Measurements from ENCODE around the gene UXT. TPM values are rescaled to one million over a fixed set of nuclear protein-coding genes. Genes with fewer than 3 reads are reported as not detected.

Gene UXT
- total RNA-seq, 5 donors from 2014 or later (not counting 1 experiment from before 2014, with no cell fraction given) = 155 to 186 (median 178) TPM

DNA sequence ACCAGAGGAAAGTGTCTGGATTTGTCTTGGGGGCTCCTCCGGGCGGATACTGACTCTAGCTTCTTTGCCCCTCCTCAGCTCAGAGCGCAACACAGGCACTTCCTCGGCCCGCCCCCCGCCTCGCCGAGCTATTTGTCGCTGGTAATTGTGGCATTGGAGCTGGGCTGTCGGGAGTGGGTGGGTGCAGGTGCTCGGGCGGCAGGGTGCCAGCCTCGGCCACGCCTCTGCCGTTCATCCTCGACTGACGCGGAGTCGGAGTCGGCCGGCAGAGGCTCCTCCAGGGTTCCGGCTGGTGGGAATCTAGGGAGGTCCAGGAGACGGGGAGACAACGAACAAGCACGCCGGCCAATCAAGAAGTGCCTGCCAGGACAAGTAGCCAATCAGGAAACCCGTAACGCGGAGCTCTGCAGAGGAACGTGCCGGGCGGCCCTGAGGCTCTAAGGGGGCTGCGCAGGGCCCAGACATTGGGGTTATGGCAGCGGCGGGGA, 35.4 kb downstream of the UXT start:
- H3K4me3 Mint-ChIP-seq = peak overlapping the region; percentile 81 to 83 (median 82)
- peak; percentile 58 to 79 (median 62) for ATAC-seq (replicated peaks in 1 of 4)

GRCh38 chrX:47621851-47622250, 37.1 kb downstream of the UXT start:
- no CpG with 5 or more reads among the region's 6 CpGs for WGBS (ENCODE audit: insufficient coverage)
- Mint-ChIP-seq H3K4me3 (no peak overlapping the region), H3K27ac (no peak overlapping the region)

More for the DNA sequence above, 35.4 kb downstream of the UXT start:
- no peaks in the 10 kb centered on the region for H3K9me3 Mint-ChIP-seq
- peak overlapping the region in 1 of 2 donors; percentile 47 for H3K4me3 ChIP-seq (ENCODE audit: control insufficient read depth in 1 of 2, extremely low read depth in 1 of 2, low read length in 1 of 2)
- H3K27me3 ChIP-seq (replicated peaks in 1 of 2; ENCODE audit: control insufficient read depth in 2 of 2, extremely low read depth in 1 of 2, insufficient read depth in 2 of 2, low read length in 1 of 2) = peaks cover 0 to 6% of the 10 kb centered on the region in 2 experiments
- H3K27me3 Mint-ChIP-seq = peaks cover 0 to 10% of the 10 kb centered on the region in 2 donors
- peaks cover 17 to 26% (median 20%) of the 10 kb centered on the region in 3 donors for H3K4me1 Mint-ChIP-seq
- POLR2A ChIA-PET = interaction anchor here in 1 of 2 donors (0.6 to 0.9 kb wide), 3 partner anchors 13 to 505 kb away, joined by 3 to 17 read pairs (median 3); no protein-coding TSS in a partner anchor
- H3K27ac Mint-ChIP-seq = peak overlapping the region in 1 of 2 donors; percentile 55
- no peaks in the 10 kb centered on the region for H3K36me3 Mint-ChIP-seq
- no peak overlapping the region for H3K27ac ChIP-seq (ENCODE audit: low read length)
- CTCF ChIA-PET = interaction anchor here in 1 of 2 donors (0.6 kb wide), 1 partner anchor 66 kb away, joined by 4 read pairs; no protein-coding TSS in a partner anchor
- peak in 27 of 35 experiments; percentile 15 to 56 (median 38) for DNase-seq
- no peaks in the 10 kb centered on the region for H3K36me3 ChIP-seq (ENCODE audit: control insufficient read depth in 2 of 2, extremely low read depth in 1 of 2, insufficient read depth in 1 of 2, low read length in 1 of 2)
- 2% methylated on average over 19 of the region's 35 CpGs for WGBS (ENCODE audit: insufficient coverage)
- peaks cover 3 to 29% of the 10 kb centered on the region in 2 experiments for H3K4me1 ChIP-seq (ENCODE audit: control insufficient read depth in 1 of 2, extremely low read depth in 1 of 2, insufficient read depth in 2 of 2, low read length in 2 of 2)
- H3K9me3 ChIP-seq = no peaks in the 10 kb centered on the region

DNA sequence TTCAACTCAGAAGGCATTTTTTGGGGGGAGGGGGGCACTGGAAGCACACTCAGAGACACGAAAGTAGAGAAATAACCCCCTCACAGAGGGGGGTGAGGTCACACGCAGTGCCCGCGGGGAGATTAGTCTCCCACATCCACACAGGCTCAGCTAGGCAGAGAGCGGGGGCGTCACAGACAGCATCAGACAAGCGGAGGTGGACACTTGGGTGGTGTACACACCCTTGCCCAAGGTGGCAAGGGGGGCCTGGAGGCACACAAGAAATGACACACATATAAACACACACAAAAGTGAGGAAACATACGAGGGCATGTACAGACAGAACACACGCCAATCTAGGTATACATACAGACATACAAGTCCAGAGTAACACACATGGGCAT, 38.7 kb downstream of the UXT start:
- Histone ChIP-seq H3K9me3 (no peaks in the 10 kb centered on the region), H3K36me3 (ENCODE audit: control insufficient read depth in 2 of 2, extremely low read depth in 1 of 2, insufficient read depth in 1 of 2, low read length in 1 of 2) (no peaks in the 10 kb centered on the region), H3K4me1 (ENCODE audit: control insufficient read depth in 1 of 2, extremely low read depth in 1 of 2, insufficient read depth in 2 of 2, low read length in 2 of 2) (peaks cover 3 to 25% of the 10 kb centered on the region in 2 experiments), H3K27me3 (replicated peaks in 1 of 2; ENCODE audit: control insufficient read depth in 2 of 2, extremely low read depth in 1 of 2, insufficient read depth in 2 of 2, low read length in 1 of 2) (peaks cover 0 to 6% of the 10 kb centered on the region in 2 experiments), H3K4me3 (ENCODE audit: control insufficient read depth in 1 of 2, extremely low read depth in 1 of 2, low read length in 1 of 2) (no peak overlapping the region), H3K27ac (ENCODE audit: low read length) (no peak overlapping the region)
- DNase-seq (no peak), ATAC-seq (replicated peaks in 1 of 4) (no peak)
- H3K27me3 Mint-ChIP-seq = peaks cover 9 to 10% of the 10 kb centered on the region in 2 donors
- no peaks in the 10 kb centered on the region for H3K9me3 Mint-ChIP-seq
- peaks cover 15 to 20% (median 15%) of the 10 kb centered on the region in 3 donors for H3K4me1 Mint-ChIP-seq
- 100% methylated on average over 2 of the region's 9 CpGs for WGBS (ENCODE audit: insufficient coverage)
- no peak overlapping the region for H3K4me3 Mint-ChIP-seq
- POLR2A ChIA-PET = no interaction called here
- CTCF ChIA-PET = no interaction called here
- H3K36me3 Mint-ChIP-seq = no peaks in the 10 kb centered on the region
- no peak overlapping the region for H3K27ac Mint-ChIP-seq

More at GRCh38 chrX:47621851-47622250, 37.1 kb downstream of the UXT start:
- Histone ChIP-seq H3K4me1 (ENCODE audit: control insufficient read depth in 1 of 2, extremely low read depth in 1 of 2, insufficient read depth in 2 of 2, low read length in 2 of 2) (peaks cover 3 to 25% of the 10 kb centered on the region in 2 experiments), H3K4me3 (ENCODE audit: control insufficient read depth in 1 of 2, extremely low read depth in 1 of 2, low read length in 1 of 2) (no peak overlapping the region), H3K27ac (ENCODE audit: low read length) (no peak overlapping the region), H3K27me3 (replicated peaks in 1 of 2; ENCODE audit: control insufficient read depth in 2 of 2, extremely low read depth in 1 of 2, insufficient read depth in 2 of 2, low read length in 1 of 2) (peaks cover 0 to 6% of the 10 kb centered on the region in 2 experiments), H3K9me3 (no peaks in the 10 kb centered on the region), H3K36me3 (ENCODE audit: control insufficient read depth in 2 of 2, extremely low read depth in 1 of 2, insufficient read depth in 1 of 2, low read length in 1 of 2) (no peaks in the 10 kb centered on the region)
- H3K36me3 Mint-ChIP-seq = no peaks in the 10 kb centered on the region
- CTCF ChIA-PET = interaction anchor here in 1 of 2 donors (0.6 kb wide), 1 partner anchor 60 kb away, joined by 5 read pairs; no protein-coding TSS in a partner anchor
- peaks cover 6 to 10% of the 10 kb centered on the region in 2 donors for H3K27me3 Mint-ChIP-seq
- DNase-seq (no peak), ATAC-seq (replicated peaks in 1 of 4) (no peak)
- H3K9me3 Mint-ChIP-seq = no peaks in the 10 kb centered on the region
- H3K4me1 Mint-ChIP-seq = peaks cover 15 to 20% (median 18%) of the 10 kb centered on the region in 3 donors
- POLR2A ChIA-PET = no interaction called here

GRCh38 chrX:47619486-47620302, 39.3 kb downstream of the UXT start, which contains the start of gene SYN1:
Gene SYN1 (minus strand): TSS chrX:47619857. CDS start chrX:47619728, 129 bp downstream.
- Mint-ChIP-seq H3K9me3 (no peaks in the 10 kb centered on the region), H3K27ac (no peak within 1 kb of the TSS), H3K36me3 (no peaks in the 10 kb centered on the region), H3K4me1 (peaks cover 11 to 20% (median 15%) of the 10 kb centered on the region in 3 donors), H3K27me3 (peaks cover 9 to 10% of the 10 kb centered on the region in 2 donors), H3K4me3 (peak within 1 kb of the TSS; percentile 25 to 64 (median 59))
- ChIA-PET POLR2A (no interaction called here), CTCF (no interaction called here)
- Histone ChIP-seq H3K27ac (ENCODE audit: low read length) (no peak within 1 kb of the TSS), H3K9me3 (no peaks in the 10 kb centered on the region), H3K4me3 (ENCODE audit: control insufficient read depth in 1 of 2, extremely low read depth in 1 of 2, low read length in 1 of 2) (peak within 1 kb of the TSS; percentile 17 to 37), H3K27me3 (replicated peaks in 1 of 2; ENCODE audit: control insufficient read depth in 2 of 2, extremely low read depth in 1 of 2, insufficient read depth in 2 of 2, low read length in 1 of 2) (peaks cover 0 to 6% of the 10 kb centered on the region in 2 experiments), H3K4me1 (ENCODE audit: control insufficient read depth in 1 of 2, extremely low read depth in 1 of 2, insufficient read depth in 2 of 2, low read length in 2 of 2) (peaks cover 3 to 25% of the 10 kb centered on the region in 2 experiments), H3K36me3 (ENCODE audit: control insufficient read depth in 2 of 2, extremely low read depth in 1 of 2, insufficient read depth in 1 of 2, low read length in 1 of 2) (no peaks in the 10 kb centered on the region)
- ATAC-seq (replicated peaks in 1 of 4) = peak; percentile 78 to 88 (median 81)
- WGBS (ENCODE audit: insufficient coverage) = 1% methylated on average over 38 of the region's 88 CpGs
- peak; percentile 48 to 91 (median 71) for DNase-seq

GRCh38 chrX:47618923-47619485, 40.0 kb downstream of the UXT start:
- Mint-ChIP-seq H3K4me3 (peak overlapping the region; percentile 25 to 64 (median 59)), H3K9me3 (no peaks in the 10 kb centered on the region), H3K27me3 (peaks cover 9 to 10% of the 10 kb centered on the region in 2 donors), H3K27ac (no peak overlapping the region), H3K36me3 (no peaks in the 10 kb centered on the region), H3K4me1 (peaks cover 9 to 18% (median 12%) of the 10 kb centered on the region in 3 donors)
- peaks cover 3 to 22% of the 10 kb centered on the region in 2 experiments for H3K4me1 ChIP-seq (ENCODE audit: control insufficient read depth in 1 of 2, extremely low read depth in 1 of 2, insufficient read depth in 2 of 2, low read length in 2 of 2)
- 47% methylated on average over 13 of the region's 32 CpGs for WGBS (ENCODE audit: insufficient coverage)
- DNase-seq (no peak), ATAC-seq (replicated peaks in 1 of 4) (no peak)
- H3K4me3 ChIP-seq (ENCODE audit: control insufficient read depth in 1 of 2, extremely low read depth in 1 of 2, low read length in 1 of 2) = no peak overlapping the region
- H3K36me3 ChIP-seq (ENCODE audit: control insufficient read depth in 2 of 2, extremely low read depth in 1 of 2, insufficient read depth in 1 of 2, low read length in 1 of 2) = no peaks in the 10 kb centered on the region
- POLR2A ChIA-PET = no interaction called here
- H3K27me3 ChIP-seq (replicated peaks in 1 of 2; ENCODE audit: control insufficient read depth in 2 of 2, extremely low read depth in 1 of 2, insufficient read depth in 2 of 2, low read length in 1 of 2) = peaks cover 0 to 6% of the 10 kb centered on the region in 2 experiments
- H3K9me3 ChIP-seq = no peaks in the 10 kb centered on the region
- CTCF ChIA-PET = no interaction called here
- H3K27ac ChIP-seq (ENCODE audit: low read length) = no peak overlapping the region

- peaks cover 0 to 7% of the 10 kb centered on the region in 2 experiments for H3K4me1 ChIP-seq (ENCODE audit: control insufficient read depth in 1 of 2, extremely low read depth in 1 of 2, insufficient read depth in 2 of 2, low read length in 2 of 2)
- no peak for ATAC-seq (replicated peaks in 1 of 4)
- H3K27me3 Mint-ChIP-seq = peaks cover 0 to 25% of the 10 kb centered on the region in 2 donors
- H3K36me3 Mint-ChIP-seq = no peaks in the 10 kb centered on the region
- no peaks in the 10 kb centered on the region for H3K36me3 ChIP-seq (ENCODE audit: control insufficient read depth in 2 of 2, extremely low read depth in 1 of 2, insufficient read depth in 1 of 2, low read length in 1 of 2)
- ChIA-PET POLR2A (no interaction called here), CTCF (no interaction called here)
- H3K9me3 Mint-ChIP-seq = no peaks in the 10 kb centered on the region
- peaks cover 0 to 4% (median 0%) of the 10 kb centered on the region in 3 donors for H3K4me1 Mint-ChIP-seq
- H3K27ac ChIP-seq (ENCODE audit: low read length) = no peak overlapping the region
- H3K27ac Mint-ChIP-seq = no peak overlapping the region
- H3K4me3 ChIP-seq (ENCODE audit: control insufficient read depth in 1 of 2, extremely low read depth in 1 of 2, low read length in 1 of 2) = no peak overlapping the region
- no peaks in the 10 kb centered on the region for H3K9me3 ChIP-seq
- no peak for DNase-seq
- no peaks in the 10 kb centered on the region for H3K27me3 ChIP-seq (replicated peaks in 1 of 2; ENCODE audit: control insufficient read depth in 2 of 2, extremely low read depth in 1 of 2, insufficient read depth in 2 of 2, low read length in 1 of 2)
- no peak overlapping the region for H3K4me3 Mint-ChIP-seq
- WGBS (ENCODE audit: insufficient coverage) = 86% methylated on average over 2 of the region's 5 CpGs
Measured at GRCh38 chrX:47614618-47615017, 44.4 kb downstream of the UXT start.
